Measurements from ENCODE around the gene SRPRB.
A peak's percentile ranks its signal among the peaks of the same experiment; 100 is the strongest.

Gene SRPRB, protein sequence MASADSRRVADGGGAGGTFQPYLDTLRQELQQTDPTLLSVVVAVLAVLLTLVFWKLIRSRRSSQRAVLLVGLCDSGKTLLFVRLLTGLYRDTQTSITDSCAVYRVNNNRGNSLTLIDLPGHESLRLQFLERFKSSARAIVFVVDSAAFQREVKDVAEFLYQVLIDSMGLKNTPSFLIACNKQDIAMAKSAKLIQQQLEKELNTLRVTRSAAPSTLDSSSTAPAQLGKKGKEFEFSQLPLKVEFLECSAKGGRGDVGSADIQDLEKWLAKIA

GRCh38 chr3:133805702-133806475 lies at the start of gene SRPRB:
Gene SRPRB (plus strand): TSS chr3:133805815. CDS start chr3:133805849, 34 bp downstream.
- Mint-ChIP-seq H3K4me3 (peak within 1 kb of the TSS; percentile 99), H3K27me3 (ENCODE audit: low read depth) (no peaks in the 10 kb centered on the region), H3K36me3 (ENCODE audit: low read depth) (peaks cover 35% of the 10 kb centered on the region), H3K4me1 (ENCODE audit: low read depth) (peaks cover 20% of the 10 kb centered on the region), H3K27ac (peak within 1 kb of the TSS; percentile 96), H3K9me3 (no peaks in the 10 kb centered on the region)
- DNase-seq (ENCODE audit: low spot score) = peak; percentile 96

- no peak for DNase-seq (ENCODE audit: low spot score)
- Mint-ChIP-seq H3K4me1 (ENCODE audit: low read depth) (no peaks in the 10 kb centered on the region), H3K9me3 (no peaks in the 10 kb centered on the region)
Measured at GRCh38 chr3:133756716-133757694, 48.6 kb upstream of the SRPRB start.

DNA sequence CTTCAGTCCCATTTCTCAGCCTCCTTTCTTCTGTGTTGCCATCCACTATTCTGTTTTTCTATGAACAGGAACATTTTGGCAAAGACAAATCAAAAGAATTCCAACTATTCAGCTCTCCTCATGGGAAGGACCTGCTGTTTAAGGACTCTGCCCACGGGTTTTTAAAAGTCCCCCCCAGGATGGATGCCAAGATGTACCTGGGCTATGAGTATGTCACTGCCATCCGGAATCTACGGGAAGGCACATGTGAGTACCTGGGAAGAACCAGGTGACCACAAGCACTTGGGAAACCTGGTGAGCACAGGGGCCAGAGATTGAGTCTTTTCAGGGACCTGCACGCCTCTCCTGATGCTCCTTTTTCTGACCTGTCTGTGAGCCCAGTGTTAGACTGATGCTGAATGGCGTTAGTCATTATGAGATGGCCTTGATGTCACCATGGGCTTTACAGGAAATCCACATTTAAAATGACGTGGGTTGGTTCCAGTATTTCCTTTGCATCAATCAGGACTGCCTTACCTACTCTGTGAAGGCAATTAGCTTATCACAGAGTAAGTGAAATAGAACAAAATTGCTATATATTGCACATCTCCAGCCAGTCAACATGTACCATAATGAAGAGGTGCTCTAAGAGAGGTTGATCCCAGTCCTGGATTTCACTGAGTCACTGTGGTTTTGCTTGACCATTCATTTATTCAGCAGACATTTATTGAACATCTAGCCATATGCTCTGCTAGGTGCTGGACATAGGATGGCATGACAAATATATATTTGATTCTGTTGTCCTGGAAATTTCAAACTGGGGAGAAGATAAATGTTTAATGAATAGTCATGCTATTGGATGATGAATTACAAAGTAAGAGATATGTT lies 47.7 kb upstream of the SRPRB start:
- DNase-seq (ENCODE audit: low spot score) = no peak
- H3K4me3 Mint-ChIP-seq = no peak overlapping the region

More at GRCh38 chr3:133756716-133757694, 48.6 kb upstream of the SRPRB start:
- H3K4me3 Mint-ChIP-seq = no peak overlapping the region
- no peaks in the 10 kb centered on the region for H3K36me3 Mint-ChIP-seq (ENCODE audit: low read depth)
- H3K27me3 Mint-ChIP-seq (ENCODE audit: low read depth) = peaks cover 3% of the 10 kb centered on the region
- no peak overlapping the region for H3K27ac Mint-ChIP-seq

GRCh38 chr3:133758568-133758928 lies 47.1 kb upstream of the SRPRB start:
- no peaks in the 10 kb centered on the region for H3K36me3 Mint-ChIP-seq (ENCODE audit: low read depth)
- no peaks in the 10 kb centered on the region for H3K9me3 Mint-ChIP-seq
- no peak overlapping the region for H3K27ac Mint-ChIP-seq
- no peaks in the 10 kb centered on the region for H3K4me1 Mint-ChIP-seq (ENCODE audit: low read depth)
- H3K4me3 Mint-ChIP-seq = no peak overlapping the region
- H3K27me3 Mint-ChIP-seq (ENCODE audit: low read depth) = peaks cover 6% of the 10 kb centered on the region
- no peak for DNase-seq (ENCODE audit: low spot score)

More for the DNA sequence above, 47.7 kb upstream of the SRPRB start:
- peaks cover 5% of the 10 kb centered on the region for H3K27me3 Mint-ChIP-seq (ENCODE audit: low read depth)
- H3K4me1 Mint-ChIP-seq (ENCODE audit: low read depth) = no peaks in the 10 kb centered on the region
- no peaks in the 10 kb centered on the region for H3K36me3 Mint-ChIP-seq (ENCODE audit: low read depth)
- no peak overlapping the region for H3K27ac Mint-ChIP-seq
- no peaks in the 10 kb centered on the region for H3K9me3 Mint-ChIP-seq

DNA sequence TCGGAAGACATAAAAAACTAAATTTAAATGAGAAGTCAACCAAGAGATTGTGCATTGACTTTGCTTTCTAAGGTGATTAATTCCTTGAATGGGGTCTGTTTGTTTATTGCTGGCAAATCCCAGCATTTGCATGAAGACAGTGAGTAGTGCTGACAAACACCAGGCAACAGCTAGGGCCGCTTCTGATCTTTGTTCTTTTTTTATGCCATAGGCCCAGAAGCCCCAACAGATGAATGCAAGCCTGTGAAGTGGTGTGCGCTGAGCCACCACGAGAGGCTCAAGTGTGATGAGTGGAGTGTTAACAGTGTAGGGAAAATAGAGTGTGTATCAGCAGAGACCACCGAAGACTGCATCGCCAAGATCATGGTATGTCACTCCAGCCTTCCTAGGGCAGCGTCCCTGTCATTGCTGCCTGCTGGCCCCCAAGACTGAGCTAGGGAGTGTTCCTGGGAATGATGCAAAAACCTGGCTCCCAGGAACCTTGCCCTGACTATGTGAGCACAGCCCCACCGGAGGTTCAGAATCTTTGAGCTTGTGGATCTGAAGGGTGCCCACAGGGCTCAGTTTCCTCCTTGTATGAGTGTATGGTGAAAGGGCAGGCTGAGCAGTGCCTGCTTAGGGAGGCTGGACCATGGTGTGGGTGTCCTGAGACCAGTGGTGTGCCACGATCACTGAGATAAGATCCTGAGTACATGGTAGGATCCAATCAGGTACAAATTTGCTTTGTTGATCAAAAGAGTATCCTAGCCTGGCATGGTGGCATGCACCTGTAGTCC lies 46.5 kb upstream of the SRPRB start:
- H3K4me3 Mint-ChIP-seq = no peak overlapping the region
- no peak overlapping the region for H3K27ac Mint-ChIP-seq
- peaks cover 6% of the 10 kb centered on the region for H3K27me3 Mint-ChIP-seq (ENCODE audit: low read depth)
- no peaks in the 10 kb centered on the region for H3K36me3 Mint-ChIP-seq (ENCODE audit: low read depth)
- H3K4me1 Mint-ChIP-seq (ENCODE audit: low read depth) = no peaks in the 10 kb centered on the region
- DNase-seq (ENCODE audit: low spot score) = no peak
- H3K9me3 Mint-ChIP-seq = no peaks in the 10 kb centered on the region

GRCh38 chr3:133759740-133760305 lies 45.8 kb upstream of the SRPRB start:
- no peaks in the 10 kb centered on the region for H3K36me3 Mint-ChIP-seq (ENCODE audit: low read depth)
- no peak overlapping the region for H3K4me3 Mint-ChIP-seq
- no peak overlapping the region for H3K27ac Mint-ChIP-seq
- no peak for DNase-seq (ENCODE audit: low spot score)
- no peaks in the 10 kb centered on the region for H3K9me3 Mint-ChIP-seq
- H3K4me1 Mint-ChIP-seq (ENCODE audit: low read depth) = no peaks in the 10 kb centered on the region
- peaks cover 6% of the 10 kb centered on the region for H3K27me3 Mint-ChIP-seq (ENCODE audit: low read depth)

DNA sequence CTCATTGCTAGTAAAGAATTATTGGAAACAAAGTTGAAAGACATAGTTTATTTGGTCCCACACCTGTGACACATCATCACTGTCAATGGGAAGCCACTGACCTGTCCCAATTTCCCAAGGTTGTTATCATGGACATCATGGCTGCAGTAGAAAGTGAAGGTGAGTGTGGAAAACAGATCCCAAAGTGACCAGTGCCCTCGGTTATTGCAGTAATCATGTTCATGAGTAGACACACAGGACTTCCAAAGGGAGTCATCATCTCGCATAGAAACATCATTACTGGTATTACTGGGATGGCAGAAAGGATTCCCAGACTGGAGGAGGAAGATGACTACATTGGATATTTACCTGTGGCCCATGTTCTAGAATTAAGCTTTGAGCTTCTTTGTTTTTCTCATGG lies 44.7 kb upstream of the SRPRB start:
- Mint-ChIP-seq H3K27me3 (ENCODE audit: low read depth) (peaks cover 7% of the 10 kb centered on the region), H3K9me3 (no peaks in the 10 kb centered on the region), H3K27ac (no peak overlapping the region), H3K4me1 (ENCODE audit: low read depth) (no peaks in the 10 kb centered on the region), H3K36me3 (ENCODE audit: low read depth) (no peaks in the 10 kb centered on the region), H3K4me3 (no peak overlapping the region)
- no peak for DNase-seq (ENCODE audit: low spot score)

DNA sequence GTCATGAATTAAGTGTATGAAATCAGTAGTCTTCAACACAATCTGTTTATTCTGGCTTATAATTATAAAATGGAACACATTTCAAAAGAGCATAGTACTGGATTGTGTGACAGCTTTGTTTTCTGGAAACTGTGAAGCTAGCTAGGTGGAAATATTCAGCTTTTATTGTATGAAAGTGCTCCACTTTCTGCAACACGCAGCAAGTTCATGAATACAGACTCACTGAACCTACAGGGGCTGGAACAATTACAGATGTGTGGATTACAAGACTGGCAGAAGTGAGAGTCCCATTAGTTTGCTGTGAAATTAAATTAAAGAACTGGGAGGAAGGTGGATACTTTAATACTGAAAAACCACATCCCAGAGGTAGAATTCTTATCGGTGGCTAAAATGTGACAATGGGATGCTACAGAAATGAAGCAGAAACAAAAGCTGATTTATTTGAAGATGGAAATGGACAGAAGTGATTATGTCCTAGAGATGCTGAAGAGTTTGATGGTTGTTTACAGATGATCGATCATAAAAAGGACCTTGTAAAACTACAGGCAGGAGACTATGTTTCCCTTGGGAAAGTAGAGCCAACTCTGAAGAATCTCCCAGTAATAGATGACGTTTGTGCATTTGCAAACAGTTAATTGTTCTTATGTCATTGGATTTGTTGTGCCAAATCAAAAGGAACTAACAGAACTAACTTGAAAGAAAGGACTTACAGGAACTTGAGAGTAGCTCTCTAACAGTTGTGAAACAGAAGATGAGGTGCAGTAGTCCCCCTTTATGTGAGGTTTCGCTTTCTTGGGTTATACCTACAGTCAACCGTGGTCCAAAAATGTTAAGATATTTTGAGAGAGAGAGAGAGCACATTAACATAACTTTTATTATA lies 43.8 kb upstream of the SRPRB start:
- no peak overlapping the region for H3K27ac Mint-ChIP-seq
- H3K4me1 Mint-ChIP-seq (ENCODE audit: low read depth) = no peaks in the 10 kb centered on the region
- peaks cover 7% of the 10 kb centered on the region for H3K27me3 Mint-ChIP-seq (ENCODE audit: low read depth)
- no peaks in the 10 kb centered on the region for H3K9me3 Mint-ChIP-seq
- DNase-seq (ENCODE audit: low spot score) = no peak
- no peaks in the 10 kb centered on the region for H3K36me3 Mint-ChIP-seq (ENCODE audit: low read depth)
- no peak overlapping the region for H3K4me3 Mint-ChIP-seq

- Mint-ChIP-seq H3K27ac (no peak overlapping the region), H3K9me3 (no peaks in the 10 kb centered on the region), H3K4me3 (no peak overlapping the region), H3K4me1 (ENCODE audit: low read depth) (no peaks in the 10 kb centered on the region), H3K27me3 (ENCODE audit: low read depth) (peaks cover 7% of the 10 kb centered on the region), H3K36me3 (ENCODE audit: low read depth) (no peaks in the 10 kb centered on the region)
- DNase-seq (ENCODE audit: low spot score) = no peak
Measured at GRCh38 chr3:133762539-133762938, 43.1 kb upstream of the SRPRB start.

GRCh38 chr3:133763797-133764683 lies 41.6 kb upstream of the SRPRB start:
- Mint-ChIP-seq H3K27ac (no peak overlapping the region), H3K27me3 (ENCODE audit: low read depth) (peaks cover 7% of the 10 kb centered on the region), H3K4me3 (no peak overlapping the region), H3K4me1 (ENCODE audit: low read depth) (no peaks in the 10 kb centered on the region), H3K9me3 (no peaks in the 10 kb centered on the region), H3K36me3 (ENCODE audit: low read depth) (no peaks in the 10 kb centered on the region)
- no peak for DNase-seq (ENCODE audit: low spot score)

- H3K27me3 Mint-ChIP-seq (ENCODE audit: low read depth) = peaks cover 8% of the 10 kb centered on the region
- DNase-seq (ENCODE audit: low spot score) = no peak
- H3K4me3 Mint-ChIP-seq = no peak overlapping the region
- no peaks in the 10 kb centered on the region for H3K4me1 Mint-ChIP-seq (ENCODE audit: low read depth)
- no peaks in the 10 kb centered on the region for H3K36me3 Mint-ChIP-seq (ENCODE audit: low read depth)
- no peak overlapping the region for H3K27ac Mint-ChIP-seq
- no peaks in the 10 kb centered on the region for H3K9me3 Mint-ChIP-seq
Measured at GRCh38 chr3:133765256-133765655, 40.4 kb upstream of the SRPRB start.

Measured in T-helper 2 cell treated with Interferon-gamma antibody and Interleukin-4, amounts not matched to agents 5 μg/mL and 100 μg/mL, for 36 hours (primary cell).